T-helper 17 cell (primary cell): ENCODE data around the gene AGFG1. TPM values are rescaled to one million over a fixed set of nuclear protein-coding genes. Genes with fewer than 3 reads are reported as not detected.
"Not testable (repeated sequence)": the region's sequence is repeated elsewhere in the genome, so short reads cannot be mapped to it uniquely, and the experiment has no call there.

ENCODE experiments used
- ATAC-seq: fragments of 150-1000 bp; cut with Tn5 transposase; 2 replicates; pipeline ENCODE4 v1.10.0; 2021; ENCODE audit warnings: mild to moderate bottlenecking, moderate library complexity
- DNase-seq, 3 donors: peaks; one replicate each; pipeline versions ENCODE4 v3.0.0 to v3.0.0-alpha.2; 2020 to 2021
- H3K9me3 ChIP-seq: one replicate; pipeline ENCODE4 v1.7.0; 2013; ENCODE audit warnings: low read length, mild to moderate bottlenecking; ENCODE audit not compliant: control insufficient read depth, poor library complexity, severe bottlenecking
- H3K27ac Mint-ChIP-seq: one replicate; pipeline ENCODE4 v1.8.0; 2022; ENCODE audit warnings: mild to moderate bottlenecking, moderate library complexity, mixed read lengths
- H3K27me3 Mint-ChIP-seq: one replicate; pipeline ENCODE4 v1.8.0; 2022; ENCODE audit warnings: mixed read lengths
- H3K36me3 Mint-ChIP-seq: one replicate; pipeline ENCODE4 v1.8.0; 2022; ENCODE audit warnings: low read depth, mixed read lengths
- H3K4me1 Mint-ChIP-seq: one replicate; pipeline ENCODE4 v1.8.0; 2022; ENCODE audit warnings: mild to moderate bottlenecking, mixed read lengths
- H3K4me3 Mint-ChIP-seq: one replicate; pipeline ENCODE4 v1.8.0; 2022; ENCODE audit warnings: mild to moderate bottlenecking, moderate library complexity, mixed read lengths
- total RNA-seq, 4 donors: library from RNA in 2 of 4; stranded (reverse) in 2 of 4; gene quantifications; one replicate each; pipeline ENCODE4 v1.2.3 and lab custom pipeline; 2022 to 2026

AGFG1 gene
- total RNA-seq, 2 donors from 2014 or later = 66.6 to 68.3 TPM

DNA sequence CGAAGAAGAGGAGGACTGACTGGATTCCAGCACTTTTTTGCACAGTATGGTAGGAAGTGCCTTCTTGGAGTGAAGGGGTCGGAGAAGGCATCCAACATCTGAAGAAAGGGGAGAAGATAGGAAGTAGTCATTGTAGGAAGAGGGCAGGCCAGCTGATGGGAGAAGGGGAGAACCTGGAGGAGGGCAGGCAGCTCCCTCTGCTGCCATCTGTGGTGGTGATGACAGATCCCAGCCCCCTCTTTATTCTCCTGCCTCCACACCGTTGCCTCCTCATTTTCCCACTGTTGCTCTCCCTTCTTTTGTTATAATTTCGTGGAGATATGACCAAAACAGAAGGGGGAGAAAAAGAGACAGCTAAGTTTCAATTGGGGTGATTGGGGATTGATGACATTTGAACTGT lies 123.8 kb downstream of the AGFG1 start:
- H3K4me3 Mint-ChIP-seq = no peak overlapping the region
- ATAC-seq (no peak), DNase-seq (no peak)
- H3K27me3 Mint-ChIP-seq = peaks cover 45% of the 10 kb centered on the region
- no peaks in the 10 kb centered on the region for H3K36me3 Mint-ChIP-seq
- peaks cover 2% of the 10 kb centered on the region for H3K4me1 Mint-ChIP-seq
- no peak overlapping the region for H3K27ac Mint-ChIP-seq
- no peaks in the 10 kb centered on the region for H3K9me3 ChIP-seq

DNA sequence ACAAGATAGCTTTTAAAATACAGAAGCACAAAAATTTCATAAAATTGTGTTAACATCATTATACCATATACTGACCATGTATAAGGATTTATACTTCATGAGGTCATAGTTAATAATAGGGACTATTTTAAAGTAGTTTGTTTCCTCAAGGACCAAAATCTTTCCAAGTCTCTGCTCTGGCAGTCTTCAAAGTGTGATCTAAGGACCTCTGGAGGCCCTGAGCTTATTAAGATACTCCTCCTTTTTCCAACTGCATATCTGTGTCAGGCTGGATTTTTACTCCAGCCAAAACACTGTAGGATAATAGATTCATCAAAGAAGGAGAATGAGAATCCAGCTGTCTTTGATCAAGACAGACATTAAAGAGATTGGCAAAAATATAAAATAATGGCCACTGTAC lies 125.1 kb downstream of the AGFG1 start:
- no peak overlapping the region for H3K4me3 Mint-ChIP-seq
- ATAC-seq (no peak), DNase-seq (no peak)
- no peak overlapping the region for H3K27ac Mint-ChIP-seq
- H3K9me3 ChIP-seq = no peaks in the 10 kb centered on the region
- H3K4me1 Mint-ChIP-seq = peaks cover 2% of the 10 kb centered on the region
- H3K27me3 Mint-ChIP-seq = peaks cover 57% of the 10 kb centered on the region
- no peaks in the 10 kb centered on the region for H3K36me3 Mint-ChIP-seq

DNA sequence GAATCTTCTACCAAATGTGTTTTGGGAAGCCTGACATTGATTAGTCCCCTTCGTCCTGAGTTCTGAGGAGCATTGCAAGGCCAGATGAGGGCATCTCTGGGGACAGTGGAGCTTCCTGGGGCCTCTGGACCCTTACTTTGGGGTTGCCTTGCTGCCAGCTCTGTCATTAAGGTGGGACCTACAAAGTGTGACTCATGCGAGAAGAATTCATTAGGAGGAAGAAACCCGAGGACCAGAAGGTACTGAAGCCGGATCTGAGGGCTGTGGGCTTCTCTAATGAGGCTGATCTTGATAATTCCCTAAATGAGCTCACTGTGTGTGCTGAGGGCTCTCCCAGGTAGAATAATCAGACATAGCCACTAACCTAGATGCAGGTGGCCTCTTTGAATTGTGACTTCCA lies 126.0 kb downstream of the AGFG1 start:
- Mint-ChIP-seq H3K36me3 (no peaks in the 10 kb centered on the region), H3K4me1 (peaks cover under 1% of the 10 kb centered on the region), H3K4me3 (no peak overlapping the region), H3K27ac (no peak overlapping the region), H3K27me3 (peaks cover 58% of the 10 kb centered on the region)
- no peaks in the 10 kb centered on the region for H3K9me3 ChIP-seq
- ATAC-seq = no peak
- DNase-seq = no peak

DNA sequence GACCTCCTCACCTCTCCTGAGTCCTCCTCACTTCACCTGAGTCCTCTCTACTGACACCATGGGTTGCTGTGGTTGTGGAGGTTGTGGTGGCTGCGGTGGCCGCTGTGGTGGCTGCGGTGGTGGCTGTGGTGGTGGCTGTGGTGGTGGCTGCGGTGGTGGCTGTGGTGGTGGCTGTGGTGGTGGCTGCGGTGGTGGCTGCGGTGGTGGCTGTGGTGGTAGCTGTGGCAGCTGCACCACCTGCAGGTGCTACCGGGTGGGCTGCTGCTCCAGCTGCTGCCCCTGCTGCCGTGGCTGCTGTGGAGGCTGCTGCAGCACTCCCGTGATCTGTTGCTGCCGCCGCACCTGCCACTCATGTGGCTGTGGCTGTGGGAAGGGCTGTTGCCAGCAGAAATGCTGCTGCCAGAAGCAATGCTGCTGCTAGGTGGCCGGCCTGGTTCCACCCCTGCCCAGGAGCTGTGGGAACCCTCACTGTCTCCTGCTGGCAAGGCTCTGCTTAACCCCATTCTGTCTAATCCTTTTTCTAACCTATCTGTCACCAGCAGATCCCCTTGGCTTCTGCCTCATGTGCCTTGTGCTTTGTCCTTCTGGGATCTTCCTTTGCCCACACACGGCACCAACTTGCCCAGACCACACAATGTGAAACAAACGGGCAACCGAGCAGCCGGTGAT lies 127.0 kb downstream of the AGFG1 start, which contains the start of gene SCYGR2:
Gene SCYGR2 (plus strand): TSS at position 59 of the 669 bp plus-strand sequence. CDS start 0 bp downstream, at position 59.
- not testable (repeated sequence) for H3K4me1 Mint-ChIP-seq, ATAC-seq, H3K9me3 ChIP-seq, H3K4me3 Mint-ChIP-seq, DNase-seq, H3K36me3 Mint-ChIP-seq, H3K27ac Mint-ChIP-seq
- H3K27me3 Mint-ChIP-seq = peaks cover 59% of the 10 kb centered on the region

DNA sequence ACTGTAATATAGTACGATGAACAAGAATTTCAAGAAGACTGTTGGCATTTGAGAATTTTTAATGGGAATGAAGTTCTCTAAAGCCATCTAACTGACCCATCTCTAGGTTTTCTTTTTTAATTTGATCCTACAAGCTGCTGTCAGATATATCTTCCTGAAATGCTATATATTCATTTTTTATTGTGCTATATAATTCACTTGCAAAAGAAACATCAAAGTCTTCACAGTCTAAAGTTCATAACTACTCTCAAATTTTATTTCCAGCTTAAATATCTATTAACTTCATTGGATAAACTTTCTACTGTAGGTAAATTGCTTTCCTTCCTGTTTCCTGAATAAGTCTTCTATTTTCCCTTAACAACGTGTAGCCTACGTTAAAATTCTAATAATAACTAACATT lies 130.4 kb downstream of the AGFG1 start:
- H3K9me3 ChIP-seq = no peaks in the 10 kb centered on the region
- ATAC-seq = no peak
- DNase-seq = no peak
- Mint-ChIP-seq H3K4me1 (no peaks in the 10 kb centered on the region), H3K36me3 (no peaks in the 10 kb centered on the region), H3K27ac (no peak overlapping the region), H3K27me3 (peaks cover 68% of the 10 kb centered on the region), H3K4me3 (no peak overlapping the region)

DNA sequence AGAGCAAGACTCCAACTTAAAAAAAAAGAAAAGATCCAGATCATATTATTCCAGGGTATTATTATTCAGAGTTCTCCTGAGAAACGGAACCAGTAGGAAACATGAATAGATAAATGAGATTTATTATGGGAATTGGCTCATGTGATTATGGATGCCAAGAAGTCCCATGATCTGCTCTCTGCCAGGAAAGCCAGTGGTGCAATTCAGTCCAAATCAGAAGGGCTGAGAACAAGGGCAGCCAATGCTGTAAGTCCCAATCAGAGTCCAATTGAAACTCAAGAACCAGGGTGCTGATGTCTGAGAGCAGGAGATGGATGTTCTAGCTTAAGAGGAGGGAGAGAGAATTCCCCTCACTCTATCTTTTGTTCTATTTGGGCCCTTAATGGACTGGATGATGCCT lies 134.5 kb downstream of the AGFG1 start:
- no peak overlapping the region for H3K27ac Mint-ChIP-seq
- DNase-seq = no peak
- no peaks in the 10 kb centered on the region for H3K36me3 Mint-ChIP-seq
- H3K27me3 Mint-ChIP-seq = peaks cover 66% of the 10 kb centered on the region
- H3K4me1 Mint-ChIP-seq = peaks cover 9% of the 10 kb centered on the region
- no peaks in the 10 kb centered on the region for H3K9me3 ChIP-seq
- no peak overlapping the region for H3K4me3 Mint-ChIP-seq
- no peak for ATAC-seq

DNA sequence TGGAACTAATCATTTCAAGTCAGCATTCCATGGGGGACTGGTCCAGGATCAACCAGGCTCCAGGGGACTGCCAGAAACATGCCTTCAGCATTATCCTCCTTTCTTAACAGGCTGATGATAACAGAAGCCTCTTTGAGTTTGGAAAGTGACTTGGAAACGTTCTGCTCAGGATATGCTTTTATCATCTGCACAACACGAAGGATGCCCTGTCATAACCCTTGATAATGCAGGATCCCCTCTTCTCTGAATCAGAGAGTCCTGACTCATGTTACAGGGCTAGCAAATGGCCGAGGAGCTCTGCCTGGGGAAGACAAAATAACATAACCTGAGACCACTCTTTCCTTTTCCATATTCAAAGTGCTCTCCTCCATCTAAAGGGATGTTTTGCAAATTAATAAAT lies 136.0 kb downstream of the AGFG1 start:
- Mint-ChIP-seq H3K4me1 (peaks cover 9% of the 10 kb centered on the region), H3K27ac (no peak overlapping the region), H3K27me3 (peaks cover 65% of the 10 kb centered on the region), H3K36me3 (peaks cover 2% of the 10 kb centered on the region), H3K4me3 (no peak overlapping the region)
- no peak for ATAC-seq
- no peak for DNase-seq
- no peaks in the 10 kb centered on the region for H3K9me3 ChIP-seq

DNA sequence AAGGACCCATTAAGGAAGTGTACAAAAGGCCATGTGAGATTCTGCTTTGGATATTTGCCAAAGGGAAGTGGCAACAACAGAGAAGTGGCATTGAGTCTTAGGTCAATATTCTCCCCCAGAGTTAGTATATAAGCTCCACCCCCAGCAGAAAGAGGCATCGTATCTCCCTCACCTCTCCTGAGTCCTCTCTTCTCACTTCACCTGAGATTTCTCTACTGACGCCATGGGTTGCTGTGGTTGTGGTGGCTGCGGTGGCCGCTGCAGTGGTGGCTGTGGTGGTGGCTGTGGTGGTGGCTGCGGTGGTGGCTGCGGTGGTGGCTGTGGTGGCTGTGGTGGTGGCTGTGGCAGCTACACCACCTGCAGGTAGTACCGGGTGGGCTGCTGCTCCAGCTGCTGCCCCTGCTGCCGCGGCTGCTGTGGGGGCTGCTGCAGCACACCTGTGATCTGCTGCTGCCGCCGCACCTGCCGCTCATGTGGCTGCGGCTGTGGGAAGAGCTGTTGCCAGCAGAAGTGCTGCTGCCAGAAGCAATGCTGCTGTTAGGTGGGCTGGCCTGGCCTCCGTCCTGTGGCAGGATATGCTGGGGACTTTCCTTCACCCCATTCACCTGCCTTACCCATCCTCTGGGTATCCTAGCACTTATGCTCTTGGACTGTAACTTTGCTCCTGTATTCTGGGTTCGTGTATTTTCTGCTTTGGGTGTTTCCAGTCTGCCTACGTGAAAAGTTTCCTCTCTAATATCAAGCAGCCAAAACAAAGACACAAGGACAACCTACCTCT lies 136.8 kb downstream of the AGFG1 start:
- no peak overlapping the region for H3K27ac Mint-ChIP-seq
- ATAC-seq (peak; percentile 45), DNase-seq (no peak)
- peak overlapping the region; percentile 12 for H3K4me3 Mint-ChIP-seq
- peaks cover 60% of the 10 kb centered on the region for H3K27me3 Mint-ChIP-seq
- H3K9me3 ChIP-seq = no peaks in the 10 kb centered on the region
- H3K36me3 Mint-ChIP-seq = peaks cover 2% of the 10 kb centered on the region
- peaks cover 9% of the 10 kb centered on the region for H3K4me1 Mint-ChIP-seq

DNA sequence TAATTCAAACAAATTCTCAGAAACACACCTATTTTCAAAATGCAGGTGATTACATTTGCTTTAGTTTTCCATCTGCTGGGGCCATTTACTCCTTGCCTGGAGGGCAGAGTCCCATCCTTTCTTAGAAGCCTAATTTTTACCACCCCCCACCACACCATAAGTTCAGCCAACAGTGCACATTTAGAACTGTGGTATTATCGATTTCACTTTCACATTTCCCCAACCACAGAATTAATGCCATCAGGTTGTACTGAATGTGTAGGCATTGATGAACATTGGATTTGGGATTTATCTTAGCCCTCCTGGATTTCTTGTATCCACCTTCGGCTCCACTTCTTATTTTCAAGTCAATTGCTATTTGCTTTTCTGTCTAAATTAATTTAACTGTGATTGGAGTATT lies 138.2 kb downstream of the AGFG1 start:
- DNase-seq (no peak), ATAC-seq (no peak)
- peaks cover 48% of the 10 kb centered on the region for H3K27me3 Mint-ChIP-seq
- no peak overlapping the region for H3K27ac Mint-ChIP-seq
- peaks cover 9% of the 10 kb centered on the region for H3K4me1 Mint-ChIP-seq
- peaks cover 2% of the 10 kb centered on the region for H3K36me3 Mint-ChIP-seq
- no peaks in the 10 kb centered on the region for H3K9me3 ChIP-seq
- H3K4me3 Mint-ChIP-seq = no peak overlapping the region

Other genes with a start within 250 kb of the AGFG1 start
- gene MFF, start 146.9 kb upstream of the AGFG1 start, total RNA-seq = 10 to 100 TPM; 47.7 to 49.3 TPM
- not detected for gene TM4SF20, start 92.8 kb upstream of the AGFG1 start, total RNA-seq
- gene SCYGR1, start 84.2 kb upstream of the AGFG1 start, total RNA-seq = not detected
- not detected for gene SCYGR2, start 126.7 kb downstream of the AGFG1 start, total RNA-seq
- not detected for gene SCYGR3, start 142.7 kb downstream of the AGFG1 start, total RNA-seq
- gene SCYGR4, start 145.3 kb downstream of the AGFG1 start, total RNA-seq = under 1 TPM in 1 of 2 donors, not detected in 1; 0.99 TPM
- not detected for gene SCYGR5, start 194.6 kb downstream of the AGFG1 start, total RNA-seq
- gene SLC19A3, start 245.9 kb downstream of the AGFG1 start, total RNA-seq = not detected